ENCODE data around the gene KCNC3. TPM values are rescaled to one million over a fixed set of nuclear protein-coding genes. Genes with fewer than 3 reads are reported as not detected.

The KCNC3 gene
- total RNA-seq, result 0.13 TPM in 1 of 2 replicates, not detected in the other

DNA sequence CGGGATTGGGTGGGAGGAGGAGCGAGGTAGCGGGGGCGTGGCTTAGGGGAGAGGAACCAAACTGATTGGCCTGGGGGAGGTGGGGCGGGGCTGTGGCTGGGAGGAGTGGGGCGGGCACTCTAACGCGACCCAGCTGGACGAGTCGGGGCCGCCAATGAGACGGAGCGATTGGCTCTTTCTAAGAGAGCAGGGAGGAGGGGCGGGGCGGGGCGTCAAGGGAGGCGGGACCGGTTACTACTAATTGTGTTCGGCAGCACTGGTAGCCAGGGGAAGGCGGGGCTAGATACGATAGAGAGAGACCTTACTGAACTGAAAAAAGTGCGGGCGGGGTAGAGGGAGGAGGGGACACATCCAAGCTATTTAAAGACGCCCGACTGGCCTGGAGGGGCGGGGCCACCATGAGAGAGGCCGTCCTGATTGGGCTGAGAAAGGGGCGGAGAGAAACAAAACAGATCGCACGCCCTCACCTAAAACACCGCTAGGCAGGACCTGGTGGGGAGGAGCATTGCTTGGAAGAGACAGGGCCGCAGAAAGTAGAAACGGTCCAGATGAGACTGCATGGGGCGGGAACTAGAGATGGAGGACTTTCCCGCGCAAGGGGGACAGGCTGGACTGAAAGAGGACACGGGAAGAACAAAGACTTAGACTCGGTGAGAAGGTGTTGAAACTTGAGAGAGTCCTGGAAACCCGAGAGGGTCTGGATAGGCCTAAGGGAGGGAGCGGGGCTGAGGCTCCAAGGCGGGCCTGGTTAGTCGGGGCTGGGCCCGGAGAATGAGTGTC is at the start of gene KCNC3:
TSS of gene KCNC3 (minus strand) at position 232 of the 780 bp plus-strand sequence. CDS start 295 bp downstream, outside the sequence.
- DNase-seq (ENCODE audit: low read depth) (peak; percentile 67), FAIRE-seq (no peak)
- Histone ChIP-seq H3K36me3 (ENCODE audit: control insufficient read depth, insufficient read depth, low read length) (no peaks in the 10 kb centered on the region), H3K27me3 (ENCODE audit: control insufficient read depth, insufficient read depth, low read length) (peaks cover 31% of the 10 kb centered on the region), H3K4me3 (ENCODE audit: low read depth, low read length) (peak within 1 kb of the TSS; percentile 12)
- TF ChIP-seq, protein P1, sequence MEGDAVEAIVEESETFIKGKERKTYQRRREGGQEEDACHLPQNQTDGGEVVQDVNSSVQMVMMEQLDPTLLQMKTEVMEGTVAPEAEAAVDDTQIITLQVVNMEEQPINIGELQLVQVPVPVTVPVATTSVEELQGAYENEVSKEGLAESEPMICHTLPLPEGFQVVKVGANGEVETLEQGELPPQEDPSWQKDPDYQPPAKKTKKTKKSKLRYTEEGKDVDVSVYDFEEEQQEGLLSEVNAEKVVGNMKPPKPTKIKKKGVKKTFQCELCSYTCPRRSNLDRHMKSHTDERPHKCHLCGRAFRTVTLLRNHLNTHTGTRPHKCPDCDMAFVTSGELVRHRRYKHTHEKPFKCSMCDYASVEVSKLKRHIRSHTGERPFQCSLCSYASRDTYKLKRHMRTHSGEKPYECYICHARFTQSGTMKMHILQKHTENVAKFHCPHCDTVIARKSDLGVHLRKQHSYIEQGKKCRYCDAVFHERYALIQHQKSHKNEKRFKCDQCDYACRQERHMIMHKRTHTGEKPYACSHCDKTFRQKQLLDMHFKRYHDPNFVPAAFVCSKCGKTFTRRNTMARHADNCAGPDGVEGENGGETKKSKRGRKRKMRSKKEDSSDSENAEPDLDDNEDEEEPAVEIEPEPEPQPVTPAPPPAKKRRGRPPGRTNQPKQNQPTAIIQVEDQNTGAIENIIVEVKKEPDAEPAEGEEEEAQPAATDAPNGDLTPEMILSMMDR (IDR thresholded peaks at IDR 0.05; ENCODE audit: insufficient read depth, low read length, severe bottlenecking), result no peak

DNA sequence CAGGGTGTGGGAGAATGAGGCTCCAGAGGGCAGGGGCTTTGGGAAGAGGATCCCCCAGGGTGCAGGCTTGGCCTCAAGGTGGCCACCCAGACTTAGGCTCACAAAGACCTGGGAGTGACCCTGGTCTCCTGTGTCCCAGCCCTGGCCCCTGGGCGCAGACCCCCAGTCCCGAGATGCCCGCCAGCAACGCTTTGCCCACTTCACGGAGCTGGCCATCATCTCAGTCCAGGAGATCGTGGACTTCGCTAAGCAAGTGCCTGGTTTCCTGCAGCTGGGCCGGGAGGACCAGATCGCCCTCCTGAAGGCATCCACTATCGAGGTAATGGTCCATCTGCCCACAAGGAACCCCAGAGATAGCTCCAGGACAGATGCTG is 49.7 kb upstream of the KCNC3 start:
- peaks cover 37% of the 10 kb centered on the region for H3K36me3 ChIP-seq (ENCODE audit: control insufficient read depth, insufficient read depth, low read length)

DNA sequence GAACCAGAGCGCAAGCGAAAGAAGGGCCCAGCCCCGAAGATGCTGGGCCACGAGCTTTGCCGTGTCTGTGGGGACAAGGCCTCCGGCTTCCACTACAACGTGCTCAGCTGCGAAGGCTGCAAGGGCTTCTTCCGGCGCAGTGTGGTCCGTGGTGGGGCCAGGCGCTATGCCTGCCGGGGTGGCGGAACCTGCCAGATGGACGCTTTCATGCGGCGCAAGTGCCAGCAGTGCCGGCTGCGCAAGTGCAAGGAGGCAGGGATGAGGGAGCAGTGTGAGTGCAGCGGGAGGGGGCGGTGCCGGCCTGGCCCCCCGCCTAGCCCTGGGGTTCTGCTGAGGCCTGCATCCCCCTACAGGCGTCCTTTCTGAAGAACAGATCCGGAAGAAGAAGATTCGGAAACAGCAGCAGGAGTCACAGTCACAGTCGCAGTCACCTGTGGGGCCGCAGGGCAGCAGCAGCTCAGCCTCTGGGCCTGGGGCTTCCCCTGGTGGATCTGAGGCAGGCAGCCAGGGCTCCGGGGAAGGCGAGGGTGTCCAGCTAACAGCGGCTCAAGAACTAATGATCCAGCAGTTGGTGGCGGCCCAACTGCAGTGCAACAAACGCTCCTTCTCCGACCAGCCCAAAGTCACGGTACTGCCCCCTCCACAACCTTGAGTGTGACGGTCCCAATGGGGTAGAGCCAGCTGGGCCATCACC is 49.1 kb upstream of the KCNC3 start:
- Histone ChIP-seq H3K4me3 (ENCODE audit: low read depth, low read length) (no peak overlapping the region), H3K36me3 (ENCODE audit: control insufficient read depth, insufficient read depth, low read length) (peaks cover 37% of the 10 kb centered on the region), H3K27me3 (ENCODE audit: control insufficient read depth, insufficient read depth, low read length) (no peaks in the 10 kb centered on the region)
- no peak for FAIRE-seq
- TF ChIP-seq, protein P1 (IDR thresholded peaks at IDR 0.05; ENCODE audit: insufficient read depth, low read length, severe bottlenecking), result no peak
- DNase-seq (ENCODE audit: low read depth), result no peak

More for the DNA sequence above, 49.7 kb upstream of the KCNC3 start:
- TF ChIP-seq, protein P1 (IDR thresholded peaks at IDR 0.05; ENCODE audit: insufficient read depth, low read length, severe bottlenecking), result no peak
- Histone ChIP-seq H3K27me3 (ENCODE audit: control insufficient read depth, insufficient read depth, low read length) (no peaks in the 10 kb centered on the region), H3K4me3 (ENCODE audit: low read depth, low read length) (no peak overlapping the region)
- no peak for FAIRE-seq
- no peak for DNase-seq (ENCODE audit: low read depth)

DNA sequence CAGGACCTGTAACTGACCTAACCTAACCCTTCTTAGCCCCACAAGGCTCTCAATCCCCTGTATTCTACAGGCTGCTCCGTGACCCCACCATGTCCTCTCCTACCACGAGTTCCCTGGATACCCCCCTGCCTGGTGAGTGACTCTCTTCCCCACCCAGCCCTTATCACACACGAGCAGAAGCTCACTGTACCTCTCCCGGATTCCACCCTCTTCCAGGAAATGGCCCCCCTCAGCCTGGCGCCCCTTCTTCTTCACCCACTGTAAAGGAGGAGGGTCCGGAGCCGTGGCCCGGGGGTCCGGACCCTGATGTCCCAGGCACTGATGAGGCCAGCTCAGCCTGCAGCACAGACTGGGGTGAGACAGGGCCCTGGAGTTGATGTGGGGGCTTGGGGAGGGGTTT is 48.3 kb upstream of the KCNC3 start:
- FAIRE-seq, result no peak

DNA sequence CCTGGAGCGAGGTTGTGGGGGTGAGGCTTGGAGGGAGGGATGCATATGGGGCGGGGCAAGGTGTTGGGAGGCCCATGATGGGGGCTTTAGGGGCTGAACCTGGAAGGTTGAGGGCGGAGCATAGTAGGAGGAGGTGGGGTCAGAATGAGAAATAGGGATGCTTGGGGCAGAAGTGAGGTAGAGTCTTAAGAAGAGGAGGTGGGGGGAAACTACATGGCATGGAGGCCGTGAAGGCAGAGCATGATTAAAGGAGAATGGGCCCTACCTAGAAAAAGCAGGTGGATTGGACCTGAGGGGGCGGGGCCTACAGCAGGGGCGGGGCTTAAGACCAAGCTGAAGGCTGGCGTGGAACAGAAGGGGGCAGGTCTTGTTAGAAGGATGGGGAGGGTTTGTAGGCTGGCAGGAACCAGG is 47.9 kb upstream of the KCNC3 start:
- FAIRE-seq, result no peak
- Histone ChIP-seq H3K27me3 (ENCODE audit: control insufficient read depth, insufficient read depth, low read length) (no peaks in the 10 kb centered on the region), H3K4me3 (ENCODE audit: low read depth, low read length) (no peak overlapping the region), H3K36me3 (ENCODE audit: control insufficient read depth, insufficient read depth, low read length) (peaks cover 34% of the 10 kb centered on the region)
- TF ChIP-seq, protein P1 (IDR thresholded peaks at IDR 0.05; ENCODE audit: insufficient read depth, low read length, severe bottlenecking), result no peak
- peak; percentile 19 for DNase-seq (ENCODE audit: low read depth)

More for the DNA sequence above, 48.3 kb upstream of the KCNC3 start:
- TF ChIP-seq, protein P1 (IDR thresholded peaks at IDR 0.05; ENCODE audit: insufficient read depth, low read length, severe bottlenecking), result no peak
- Histone ChIP-seq H3K4me3 (ENCODE audit: low read depth, low read length) (no peak overlapping the region), H3K27me3 (ENCODE audit: control insufficient read depth, insufficient read depth, low read length) (no peaks in the 10 kb centered on the region), H3K36me3 (ENCODE audit: control insufficient read depth, insufficient read depth, low read length) (peaks cover 37% of the 10 kb centered on the region)
- DNase-seq (ENCODE audit: low read depth), result no peak
